IMR-90 (cell line): Measurements from ENCODE around the gene DPP10. TPM values are rescaled to one million over a fixed set of nuclear protein-coding genes. Genes with fewer than 3 reads are reported as not detected.

ENCODE experiments used
- ATAC-seq: fragments of 200-7000 bp; cut with Tn5 transposase; 2 replicates; pipeline ENCODE4 v1.9.1; 2020; ENCODE audit warnings: low read depth, mild to moderate bottlenecking, moderate library complexity
- BruUV-seq: library from RNA; stranded (reverse); fragments of 400-500 nt; replicated peaks from 2 replicates; lab custom pipeline; 2021; lab: Mats Ljungman, UMichigan
- CTCF ChIA-PET: fragments of 300-600 bp; formaldehyde crosslinking; extraction: SDS; loops from one replicate; lab custom pipeline; 2021; ENCODE audit warnings: antibody characterized with exemption; lab: Yijun Ruan, JAX
- POLR2A ChIA-PET: fragments of 300-600 bp; sonication (Branson Sonifier 250); formaldehyde crosslinking; loops from one replicate; lab custom pipeline; 2022; ENCODE audit warnings: antibody characterized with exemption; ENCODE audit not compliant: unreplicated experiment; lab: Charles Lee
- DNase-seq: peaks from one replicate; pipeline ENCODE4 v3.0.0; 2013
- H2AFZ ChIP-seq: replicated peaks from 2 replicates; pipeline ENCODE3; 2013; ENCODE audit warnings: low read length, mild to moderate bottlenecking; ENCODE audit not compliant: poor library complexity
- H2AK5ac ChIP-seq: 2 replicates; pipeline ENCODE4 v1.6.1; 2013; ENCODE audit warnings: low read depth, low read length, inconsistent platforms
- H2AK9ac ChIP-seq: replicated peaks from 2 replicates; pipeline ENCODE3; 2013; ENCODE audit warnings: mild to moderate bottlenecking, low read depth, low read length, moderate library complexity; ENCODE audit not compliant: poor library complexity
- H2BK120ac ChIP-seq: 2 replicates; pipeline ENCODE4 v1.6.1; 2013; ENCODE audit warnings: low read depth, low read length, inconsistent platforms
- H2BK15ac ChIP-seq: 3 replicates; pipeline ENCODE4 v1.6.1; 2013; ENCODE audit warnings: low read depth, low read length, inconsistent platforms
- H2BK20ac ChIP-seq: 2 replicates; pipeline ENCODE4 v1.6.1; 2013; ENCODE audit warnings: low read depth, mild to moderate bottlenecking, inconsistent platforms, low read length, moderate library complexity
- H2BK5ac ChIP-seq: 2 replicates; pipeline ENCODE4 v1.6.1; 2013; ENCODE audit warnings: mild to moderate bottlenecking, low read depth, low read length, inconsistent platforms; ENCODE audit not compliant: poor library complexity, severe bottlenecking
- H3K14ac ChIP-seq: replicated peaks from 2 replicates; pipeline ENCODE4 v1.6.1; 2013; ENCODE audit warnings: low read depth, low read length, inconsistent platforms
- H3K18ac ChIP-seq: 2 replicates; pipeline ENCODE4 v1.6.1; 2013; ENCODE audit warnings: low read depth, low read length, control low read depth
- H3K23ac ChIP-seq: 2 replicates; pipeline ENCODE4 v1.6.1; 2013; ENCODE audit warnings: low read depth, low read length, inconsistent platforms
- H3K27ac ChIP-seq: 2 replicates; pipeline ENCODE4 v1.5.1; 2013; ENCODE audit warnings: mild to moderate bottlenecking, control low read depth, low read length; ENCODE audit not compliant: insufficient read depth
- H3K27me3 ChIP-seq: 2 replicates; pipeline ENCODE4 v1.6.1; 2013; ENCODE audit warnings: low read length; ENCODE audit not compliant: control insufficient read depth, insufficient read depth
- H3K36me3 ChIP-seq: 2 replicates; pipeline ENCODE4 v1.6.1; 2013; ENCODE audit warnings: low read length, mixed read lengths; ENCODE audit not compliant: control insufficient read depth, insufficient read depth
- H3K4ac ChIP-seq: 2 replicates; pipeline ENCODE4 v1.6.1; 2013; ENCODE audit warnings: low read depth, low read length, inconsistent platforms
- H3K4me1 ChIP-seq: 2 replicates; pipeline ENCODE4 v1.6.1; 2013; ENCODE audit warnings: low read length, mixed read lengths; ENCODE audit not compliant: control insufficient read depth, insufficient read depth
- H3K4me2 ChIP-seq: 2 replicates; pipeline ENCODE4 v1.6.1; 2013; ENCODE audit warnings: low read depth, mild to moderate bottlenecking, control low read depth, low read length, moderate library complexity
- H3K4me3 ChIP-seq: 2 replicates; pipeline ENCODE4 v1.5.1; 2013; ENCODE audit warnings: low read depth, mild to moderate bottlenecking, control low read depth, low read length, moderate library complexity; ENCODE audit not compliant: insufficient read depth
- H3K56ac ChIP-seq: 2 replicates; pipeline ENCODE4 v1.6.1; 2013; ENCODE audit warnings: low read length, inconsistent platforms; ENCODE audit not compliant: insufficient read depth; ENCODE audit errors: extremely low read depth
- H3K79me1 ChIP-seq, 2 experiments: 2 replicates each; pipeline ENCODE4 v1.6.1; 2013; ENCODE audit warnings: low read length in 2 of 2, inconsistent platforms in 1 of 2, low read depth in 1 of 2
- H3K9ac ChIP-seq: 2 replicates; pipeline ENCODE4 v1.6.1; 2013; ENCODE audit warnings: low read depth, low read length, control low read depth
- H3K9me1 ChIP-seq: 2 replicates; pipeline ENCODE4 v1.6.1; 2013; ENCODE audit warnings: low read length, inconsistent platforms; ENCODE audit not compliant: insufficient read depth
- H3K9me3 ChIP-seq: 2 replicates; pipeline ENCODE4 v1.6.1; 2013; ENCODE audit warnings: low read length; ENCODE audit not compliant: control insufficient read depth, insufficient read depth
- H4K20me1 ChIP-seq: 2 replicates; pipeline ENCODE4 v1.6.1; 2013; ENCODE audit warnings: low read length, inconsistent platforms; ENCODE audit not compliant: insufficient read depth
- H4K5ac ChIP-seq: 2 replicates; pipeline ENCODE4 v1.6.1; 2013; ENCODE audit warnings: mild to moderate bottlenecking, low read depth, low read length, control low read depth
- H4K8ac ChIP-seq, 2 experiments: 2 replicates each; pipeline ENCODE4 v1.6.1; 2013; ENCODE audit warnings: low read depth in 2 of 2, low read length in 2 of 2, control low read depth in 1 of 2, inconsistent platforms in 1 of 2
- H4K91ac ChIP-seq: 2 replicates; pipeline ENCODE4 v1.6.1; 2013; ENCODE audit warnings: low read depth, low read length, inconsistent platforms; ENCODE audit not compliant: insufficient read depth
- BHLHE40 ChIP-seq: fragments of 150-350 bp; IDR thresholded peaks from 2 replicates; pipeline ENCODE4 v1.6.1; 2016; ENCODE audit warnings: mild to moderate bottlenecking, low read depth, low read length
- CHD1 ChIP-seq: IDR thresholded peaks from 2 replicates; pipeline ENCODE4 v1.6.1; 2012; ENCODE audit warnings: low read depth, low read length, improper control_type of control experiment
- MAFK ChIP-seq: IDR thresholded peaks from 2 replicates; pipeline ENCODE4 v1.6.1; 2012; ENCODE audit warnings: low read depth, low read length, improper control_type of control experiment
- MXI1 ChIP-seq: IDR thresholded peaks from 2 replicates; pipeline ENCODE4 v1.6.1; 2012; ENCODE audit warnings: low read depth, mild to moderate bottlenecking, low read length, moderate library complexity, borderline replicate concordance
- NFE2L2 ChIP-seq: fragments of 150-350 bp; IDR thresholded peaks from 2 replicates; pipeline ENCODE4 v1.6.1; 2016; ENCODE audit warnings: low read depth, mild to moderate bottlenecking, low read length
- POLR2A ChIP-seq: IDR thresholded peaks from 2 replicates; pipeline ENCODE4 v1.6.1; 2012; ENCODE audit warnings: mild to moderate bottlenecking, low read depth, low read length
- RAD21 ChIP-seq: IDR thresholded peaks from 2 replicates; pipeline ENCODE4 v1.6.1; 2012; ENCODE audit warnings: low read length, improper control_type of control experiment
- SMC3 ChIP-seq: fragments of 150-350 bp; IDR thresholded peaks from 2 replicates; pipeline ENCODE4 v1.6.1; 2016; ENCODE audit warnings: low read depth, mild to moderate bottlenecking, antibody characterized with exemption, low read length, moderate library complexity
- USF2 ChIP-seq: fragments of 150-350 bp; IDR thresholded peaks from 2 replicates; pipeline ENCODE4 v1.6.1; 2017; ENCODE audit warnings: mild to moderate bottlenecking, antibody characterized with exemption, low read length, low read depth
- WGBS, 2 experiments: methylation state at CpG; one replicate each; pipeline versions ENCODE4 v1.1.5 to v1.1.7; 2013; ENCODE audit warnings: missing lambda C conversion rate in 2 of 2; ENCODE audit not compliant: insufficient read length in 1 of 2; ENCODE audit errors: extremely low coverage in 2 of 2; 5-methylcytosine and 5-hydroxymethylcytosine counted together
- dilution Hi-C: fragments of 300-500 bp; cut with HindIII; formaldehyde crosslinking; loops from one replicate; pipeline ENCODE4 v1.14.3; 2018; ENCODE audit warnings: low sequenced_read_pairs; ENCODE audit not compliant: unreplicated experiment
- in situ Hi-C: fragments of 300-500 bp; cut with MboI; formaldehyde crosslinking; loops from 3 replicates; pipeline ENCODE4 v1.14.3; 2019; ENCODE audit warnings: low sequenced_read_pairs, inconsistent platforms, mixed read lengths
- intact Hi-C: fragments of 100-400 bp; cut with micrococcal nuclease; formaldehyde crosslinking; loops from 2 replicates; pipeline ENCODE4 v1.10.0; 2022
- polyA plus RNA-seq, 3 experiments: library from polyadenylated mRNA; depleted of rRNA; stranded (reverse); fragments of >200 nt; gene quantifications; 2 replicates each; pipeline ENCODE4 v1.2.3, GENCODE V29; 2012; ENCODE audit warnings: low replicate concordance in 1 of 3
- total RNA-seq: library from RNA; depleted of rRNA; stranded (reverse); fragments of >200 nt; gene quantifications from 2 replicates; pipeline ENCODE4 v1.2.3, GENCODE V29; 2012
- TF ChIP-seq, protein P1 (sequence below): conservative IDR thresholded peaks from 2 replicates; pipeline ENCODE4 v1.5.1; 2012; ENCODE audit warnings: mild to moderate bottlenecking, low read depth, low read length, improper control_type of control experiment

DPP10 gene
- total and polyA plus RNA-seq, 2 of the 4 experiments (the other 2 are of a cell fraction) = not detected

- H2AK5ac ChIP-seq = no peak overlapping the region
- ATAC-seq (no peak), DNase-seq (no peak)
- H3K4me3 ChIP-seq = no peak overlapping the region
- no peak overlapping the region for H3K14ac ChIP-seq
- ChIA-PET POLR2A (no interaction called here), CTCF (no interaction called here)
- H3K9ac ChIP-seq = no peak overlapping the region
- H4K8ac ChIP-seq = no peak overlapping the region
- H2AFZ ChIP-seq = no peak overlapping the region
- no peaks in the 10 kb centered on the region for H3K36me3 ChIP-seq
- BruUV-seq = no TSS peak
- dilution Hi-C loops = no loop called here
- H3K9me1 ChIP-seq = no peaks in the 10 kb centered on the region
- no peak overlapping the region for H2BK15ac ChIP-seq
- H3K23ac ChIP-seq = no peak overlapping the region
- intact Hi-C loops = no loop called here
- no peak overlapping the region for H2BK20ac ChIP-seq
- H3K18ac ChIP-seq = no peak overlapping the region
- H3K4ac ChIP-seq = no peak overlapping the region
- no peak overlapping the region for H4K91ac ChIP-seq
- no CpG with 5 or more reads among the region's 1 CpG for WGBS, 2 experiments
- H2AK9ac ChIP-seq = no peak overlapping the region
- no peak overlapping the region for H2BK120ac ChIP-seq
- no peaks in the 10 kb centered on the region for H3K79me1 ChIP-seq
- H3K27ac ChIP-seq = no peak overlapping the region
- in situ Hi-C loops = no loop called here
- H3K4me1 ChIP-seq = no peaks in the 10 kb centered on the region
- peaks cover 10% of the 10 kb centered on the region; the same call in 1 of the 2 replicates for H3K9me3 ChIP-seq
- no peak for TF ChIP-seq MAFK
- TF ChIP-seq MXI1 = no peak
- no peak for TF ChIP-seq RAD21
- TF ChIP-seq USF2 = no peak
- no peak for TF ChIP-seq CHD1
- TF ChIP-seq POLR2A = no peak
- no peak for TF ChIP-seq NFE2L2
- TF ChIP-seq SMC3 = no peak
- TF ChIP-seq, protein P1, sequence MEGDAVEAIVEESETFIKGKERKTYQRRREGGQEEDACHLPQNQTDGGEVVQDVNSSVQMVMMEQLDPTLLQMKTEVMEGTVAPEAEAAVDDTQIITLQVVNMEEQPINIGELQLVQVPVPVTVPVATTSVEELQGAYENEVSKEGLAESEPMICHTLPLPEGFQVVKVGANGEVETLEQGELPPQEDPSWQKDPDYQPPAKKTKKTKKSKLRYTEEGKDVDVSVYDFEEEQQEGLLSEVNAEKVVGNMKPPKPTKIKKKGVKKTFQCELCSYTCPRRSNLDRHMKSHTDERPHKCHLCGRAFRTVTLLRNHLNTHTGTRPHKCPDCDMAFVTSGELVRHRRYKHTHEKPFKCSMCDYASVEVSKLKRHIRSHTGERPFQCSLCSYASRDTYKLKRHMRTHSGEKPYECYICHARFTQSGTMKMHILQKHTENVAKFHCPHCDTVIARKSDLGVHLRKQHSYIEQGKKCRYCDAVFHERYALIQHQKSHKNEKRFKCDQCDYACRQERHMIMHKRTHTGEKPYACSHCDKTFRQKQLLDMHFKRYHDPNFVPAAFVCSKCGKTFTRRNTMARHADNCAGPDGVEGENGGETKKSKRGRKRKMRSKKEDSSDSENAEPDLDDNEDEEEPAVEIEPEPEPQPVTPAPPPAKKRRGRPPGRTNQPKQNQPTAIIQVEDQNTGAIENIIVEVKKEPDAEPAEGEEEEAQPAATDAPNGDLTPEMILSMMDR = no peak
- TF ChIP-seq BHLHE40 = no peak
- H3K56ac ChIP-seq = no peak overlapping the region
- H3K4me2 ChIP-seq = no peak overlapping the region
- H3K27me3 ChIP-seq = no peaks in the 10 kb centered on the region
- H4K5ac ChIP-seq = no peak overlapping the region
- no peak overlapping the region for H2BK5ac ChIP-seq
- no peaks in the 10 kb centered on the region for H4K20me1 ChIP-seq
Measured at GRCh38 chr2:115412501-115412900, 970.1 kb downstream of the DPP10 start.
